GM19463 (cell line): Measurements from ENCODE around the gene GPR34.
A peak's percentile ranks its signal among the peaks of the same experiment; 100 is the strongest.
"Not testable (repeated sequence)": the region's sequence is repeated elsewhere in the genome, so short reads cannot be mapped to it uniquely, and the experiment has no call there.

ENCODE experiments used
- ATAC-seq: cut with Tn5 transposase; IDR thresholded peaks from one replicate; pipeline ENCODE4 v1.9.1; 2021; ENCODE audit warnings: mild to moderate bottlenecking, moderate library complexity; ENCODE audit not compliant: unreplicated experiment

GPR34 gene

GRCh38 chrX:41692162-41692749 lies 3.5 kb downstream of the GPR34 start:
- ATAC-seq, result no peak

GRCh38 chrX:41693024-41693423 lies 4.3 kb downstream of the GPR34 start:
- ATAC-seq, result no peak

GRCh38 chrX:41695426-41695825 lies 6.7 kb downstream of the GPR34 start:
- ATAC-seq, result no peak

- no peak for ATAC-seq
Measured at GRCh38 chrX:41703574-41704029, 14.8 kb downstream of the GPR34 start.

GRCh38 chrX:41705042-41705441 lies 16.3 kb downstream of the GPR34 start:
- ATAC-seq, result no peak

- peak; percentile 72 for ATAC-seq
Measured at GRCh38 chrX:41705680-41706374, 17.1 kb downstream of the GPR34 start.

GRCh38 chrX:41707218-41707617 lies 18.4 kb downstream of the GPR34 start:
- no peak for ATAC-seq

- ATAC-seq, result no peak
Measured at GRCh38 chrX:41708486-41708885, 19.7 kb downstream of the GPR34 start.

GRCh38 chrX:41711021-41711667 lies 22.4 kb downstream of the GPR34 start:
- no peak for ATAC-seq

- ATAC-seq, result no peak
Measured at GRCh38 chrX:41716222-41716621, 27.4 kb downstream of the GPR34 start.

GRCh38 chrX:41716767-41717473 lies 28.1 kb downstream of the GPR34 start:
- ATAC-seq, result no peak

- no peak for ATAC-seq
Measured at GRCh38 chrX:41718481-41719235, 29.9 kb downstream of the GPR34 start.

- ATAC-seq, result not testable (repeated sequence)
Measured at GRCh38 chrX:41719610-41720009, 30.8 kb downstream of the GPR34 start.

- peak; percentile 78 for ATAC-seq
Measured at GRCh38 chrX:41720125-41720779, 31.5 kb downstream of the GPR34 start.

- peak; percentile 34 for ATAC-seq
Measured at GRCh38 chrX:41721590-41721989, 32.8 kb downstream of the GPR34 start.

GRCh38 chrX:41722214-41722613 lies 33.4 kb downstream of the GPR34 start:
- ATAC-seq, result no peak

GRCh38 chrX:41722816-41723618 lies 34.2 kb downstream of the GPR34 start:
- no peak for ATAC-seq

- ATAC-seq, result no peak
Measured at GRCh38 chrX:41723826-41724225, 35.1 kb downstream of the GPR34 start, which contains the start of gene GPR82. GPR82 (plus strand) TSS chrX:41724181; CDS start chrX:41727027, 2,846 bp downstream.

- no peak for ATAC-seq
Measured at GRCh38 chrX:41728125-41728524, 39.4 kb downstream of the GPR34 start.
